HL-60 (cell line): Measurements from ENCODE around the gene IQCH.
"Not testable (repeated sequence)": the region's sequence is repeated elsewhere in the genome, so short reads cannot be mapped to it uniquely, and the experiment has no call there.

Experiments
- CTCF ChIP-seq: IDR thresholded peaks from one replicate; pipeline ENCODE4 v1.5.1; 2011; ENCODE audit warnings: low read length, control low read depth, inconsistent platforms; ENCODE audit not compliant: insufficient read depth
- POLR2AphosphoS5 ChIP-seq: IDR thresholded peaks from 2 replicates; pipeline ENCODE4 v1.6.1; 2012; ENCODE audit warnings: low read depth
- SPI1 ChIP-seq: IDR thresholded peaks from 2 replicates; pipeline ENCODE4 v1.6.1; 2012; ENCODE audit warnings: low read depth, mild to moderate bottlenecking, borderline replicate concordance
- TF ChIP-seq, protein P1 (sequence below): IDR thresholded peaks from 2 replicates; pipeline ENCODE4 v1.6.1; 2012; ENCODE audit warnings: low read depth; ENCODE audit not compliant: insufficient replicate concordance

DNA sequence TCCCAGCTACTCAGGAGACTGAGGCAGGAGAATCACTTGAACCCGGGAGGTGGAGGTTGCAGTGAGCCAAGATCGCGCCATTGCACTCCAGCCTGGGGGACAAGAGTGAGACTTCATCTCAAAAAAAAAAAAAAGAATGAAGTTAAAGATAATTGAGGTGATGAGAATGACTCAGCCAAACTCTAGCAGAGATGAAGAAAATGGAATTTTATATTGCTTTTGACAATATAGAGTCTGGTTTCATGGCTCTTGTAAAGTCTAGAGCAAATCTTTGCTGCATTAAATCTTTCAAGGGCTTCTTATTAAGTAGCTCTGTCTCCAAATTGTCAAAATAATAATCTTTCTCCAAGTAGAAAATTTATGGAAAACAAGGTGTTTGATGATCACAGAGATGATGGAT, 3.8 kb downstream of the IQCH start:
- not testable (repeated sequence) for TF ChIP-seq CTCF, SPI1, POLR2AphosphoS5
- TF ChIP-seq, protein P1, sequence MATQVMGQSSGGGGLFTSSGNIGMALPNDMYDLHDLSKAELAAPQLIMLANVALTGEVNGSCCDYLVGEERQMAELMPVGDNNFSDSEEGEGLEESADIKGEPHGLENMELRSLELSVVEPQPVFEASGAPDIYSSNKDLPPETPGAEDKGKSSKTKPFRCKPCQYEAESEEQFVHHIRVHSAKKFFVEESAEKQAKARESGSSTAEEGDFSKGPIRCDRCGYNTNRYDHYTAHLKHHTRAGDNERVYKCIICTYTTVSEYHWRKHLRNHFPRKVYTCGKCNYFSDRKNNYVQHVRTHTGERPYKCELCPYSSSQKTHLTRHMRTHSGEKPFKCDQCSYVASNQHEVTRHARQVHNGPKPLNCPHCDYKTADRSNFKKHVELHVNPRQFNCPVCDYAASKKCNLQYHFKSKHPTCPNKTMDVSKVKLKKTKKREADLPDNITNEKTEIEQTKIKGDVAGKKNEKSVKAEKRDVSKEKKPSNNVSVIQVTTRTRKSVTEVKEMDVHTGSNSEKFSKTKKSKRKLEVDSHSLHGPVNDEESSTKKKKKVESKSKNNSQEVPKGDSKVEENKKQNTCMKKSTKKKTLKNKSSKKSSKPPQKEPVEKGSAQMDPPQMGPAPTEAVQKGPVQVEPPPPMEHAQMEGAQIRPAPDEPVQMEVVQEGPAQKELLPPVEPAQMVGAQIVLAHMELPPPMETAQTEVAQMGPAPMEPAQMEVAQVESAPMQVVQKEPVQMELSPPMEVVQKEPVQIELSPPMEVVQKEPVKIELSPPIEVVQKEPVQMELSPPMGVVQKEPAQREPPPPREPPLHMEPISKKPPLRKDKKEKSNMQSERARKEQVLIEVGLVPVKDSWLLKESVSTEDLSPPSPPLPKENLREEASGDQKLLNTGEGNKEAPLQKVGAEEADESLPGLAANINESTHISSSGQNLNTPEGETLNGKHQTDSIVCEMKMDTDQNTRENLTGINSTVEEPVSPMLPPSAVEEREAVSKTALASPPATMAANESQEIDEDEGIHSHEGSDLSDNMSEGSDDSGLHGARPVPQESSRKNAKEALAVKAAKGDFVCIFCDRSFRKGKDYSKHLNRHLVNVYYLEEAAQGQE = not testable (repeated sequence)
